Sigmoid colon (tissue), 3 donors: Measurements from ENCODE around the gene RBM26.

Experiments
- POLR2A ChIP-seq, 2 donors: fragments of 450-650 bp; IDR thresholded peaks; one replicate each; pipeline ENCODE4 v1.6.1; 2016; ENCODE audit warnings: antibody characterized with exemption in 2 of 2, mild to moderate bottlenecking in 2 of 2, moderate library complexity in 2 of 2
- TF ChIP-seq, protein P1 (sequence below), 4 experiments: fragments of 450-650 bp in 3 of 4; fragments of 200-600 bp in 1 of 4; IDR thresholded peaks; one replicate each; pipeline ENCODE4 v1.5.1; 2016 to 2019; ENCODE audit warnings: antibody characterized with exemption in 4 of 4, mild to moderate bottlenecking in 3 of 4, moderate library complexity in 2 of 4

DNA sequence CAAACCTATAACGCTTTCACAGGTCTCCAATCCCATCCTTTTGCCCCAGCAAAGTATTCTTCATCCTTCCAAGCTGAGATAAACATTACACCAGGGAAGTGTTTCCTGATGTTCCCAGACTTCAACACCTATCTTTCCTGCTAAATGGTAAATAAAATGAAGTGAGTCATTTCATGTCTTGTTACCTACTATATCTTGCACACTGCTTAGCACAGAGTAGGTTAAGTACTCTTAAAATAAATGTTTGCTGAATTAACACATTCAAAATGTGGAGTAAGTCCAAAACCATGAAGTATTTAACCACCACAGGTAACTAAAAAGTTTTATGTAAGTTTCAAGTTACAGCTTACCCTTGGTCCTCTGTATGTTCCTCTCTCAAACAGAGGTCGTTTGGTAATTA, 3.4 kb downstream of the RBM26 start:
- TF ChIP-seq, protein P1, sequence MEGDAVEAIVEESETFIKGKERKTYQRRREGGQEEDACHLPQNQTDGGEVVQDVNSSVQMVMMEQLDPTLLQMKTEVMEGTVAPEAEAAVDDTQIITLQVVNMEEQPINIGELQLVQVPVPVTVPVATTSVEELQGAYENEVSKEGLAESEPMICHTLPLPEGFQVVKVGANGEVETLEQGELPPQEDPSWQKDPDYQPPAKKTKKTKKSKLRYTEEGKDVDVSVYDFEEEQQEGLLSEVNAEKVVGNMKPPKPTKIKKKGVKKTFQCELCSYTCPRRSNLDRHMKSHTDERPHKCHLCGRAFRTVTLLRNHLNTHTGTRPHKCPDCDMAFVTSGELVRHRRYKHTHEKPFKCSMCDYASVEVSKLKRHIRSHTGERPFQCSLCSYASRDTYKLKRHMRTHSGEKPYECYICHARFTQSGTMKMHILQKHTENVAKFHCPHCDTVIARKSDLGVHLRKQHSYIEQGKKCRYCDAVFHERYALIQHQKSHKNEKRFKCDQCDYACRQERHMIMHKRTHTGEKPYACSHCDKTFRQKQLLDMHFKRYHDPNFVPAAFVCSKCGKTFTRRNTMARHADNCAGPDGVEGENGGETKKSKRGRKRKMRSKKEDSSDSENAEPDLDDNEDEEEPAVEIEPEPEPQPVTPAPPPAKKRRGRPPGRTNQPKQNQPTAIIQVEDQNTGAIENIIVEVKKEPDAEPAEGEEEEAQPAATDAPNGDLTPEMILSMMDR (IDR thresholded peaks at IDR 0.05): no peak
- TF ChIP-seq POLR2A (IDR thresholded peaks at IDR 0.05): no peak
